Esophagus muscularis mucosa (tissue), 4 donors: ENCODE measurements around the gene SH3BGR.

Experiments used
- CTCF ChIP-seq, 3 experiments: fragments of 200-600 bp in 2 of 3; fragments of 450-650 bp in 1 of 3; sonication (generic) in 2 of 3; IDR thresholded peaks; one replicate each; pipeline ENCODE4 v1.5.1; 2017 to 2019; ENCODE audit warnings: antibody characterized with exemption in 3 of 3, mild to moderate bottlenecking in 2 of 3, moderate library complexity in 1 of 3
- EP300 ChIP-seq: sonication (generic); formaldehyde crosslinking; IDR thresholded peaks from one replicate; pipeline ENCODE4 v1.6.1; 2017; ENCODE audit warnings: antibody characterized with exemption
- POLR2A ChIP-seq: fragments of 450-650 bp; IDR thresholded peaks from one replicate; pipeline ENCODE4 v1.6.1; 2017; ENCODE audit warnings: antibody characterized with exemption, moderate library complexity, mild to moderate bottlenecking, low read depth
- POLR2AphosphoS5 ChIP-seq, 2 donors: sonication (generic); formaldehyde crosslinking; IDR thresholded peaks; one replicate each; pipeline ENCODE4 v1.6.1; 2017; ENCODE audit warnings: antibody characterized with exemption in 2 of 2

GRCh38 chr21:39519835-39520234, 68.1 kb downstream of the SH3BGR start:
- no peak for TF ChIP-seq CTCF (IDR thresholded peaks at IDR 0.05)
- TF ChIP-seq EP300: no peak
- no peak for TF ChIP-seq POLR2A
- no peak for TF ChIP-seq POLR2AphosphoS5 (IDR thresholded peaks at IDR 0.05)
